ENCODE results near the gene GULP1. TPM values are rescaled to one million over a fixed set of nuclear protein-coding genes. Genes with fewer than 3 reads are reported as not detected.

The GULP1 gene
- total RNA-seq, 1 experiment from 2014 or later = 140 TPM

DNA sequence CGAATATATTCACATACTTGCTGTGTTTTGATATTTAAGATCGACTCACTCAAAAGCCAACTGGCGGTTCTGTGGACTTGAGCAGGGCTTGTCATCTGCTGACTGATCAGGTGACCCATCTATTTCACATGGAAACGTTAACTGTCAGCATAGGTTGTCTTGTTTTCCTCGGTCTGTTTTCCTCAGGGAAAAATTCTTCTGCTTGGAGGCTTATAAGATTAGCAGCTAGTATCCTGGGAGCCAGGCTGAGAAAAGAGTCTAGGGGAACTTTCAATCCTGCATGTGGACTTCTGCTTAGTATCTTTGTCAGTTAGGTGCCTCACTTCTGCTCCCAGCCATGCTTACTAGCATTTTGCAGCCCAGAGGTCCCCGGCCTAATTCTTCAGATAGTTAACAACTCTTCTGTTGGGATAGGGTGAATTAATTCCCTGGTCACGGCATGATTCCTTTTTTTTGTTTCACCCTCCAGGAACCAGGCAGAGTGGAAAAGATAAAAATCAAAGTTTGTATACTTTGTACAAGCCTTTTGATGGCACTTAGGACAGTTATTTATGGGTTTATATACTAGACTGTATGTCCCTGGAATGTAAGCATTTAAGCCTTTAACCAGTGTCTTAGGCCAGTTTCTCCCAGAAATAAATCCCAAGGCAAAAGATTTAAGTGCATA, 226.0 kb downstream of the GULP1 start:
- Histone ChIP-seq H3K14ac (ENCODE audit: insufficient read depth, low read length) (no peak overlapping the region), H4K20me1 (ENCODE audit: control insufficient read depth, insufficient read depth, insufficient read length) (no peaks in the 10 kb centered on the region), H3K27ac (ENCODE audit: insufficient read length, low read depth, low read length) (no peak overlapping the region), H3K23ac (ENCODE audit: insufficient read length, low read depth, low read length) (no peak overlapping the region), H3K18ac (ENCODE audit: insufficient read length, low read depth, low read length) (no peak overlapping the region), H3K79me2 (ENCODE audit: insufficient read depth, low read length) (no peaks in the 10 kb centered on the region), H3K27me3 (ENCODE audit: insufficient read depth, low read length) (no peaks in the 10 kb centered on the region), H2BK20ac (ENCODE audit: low read depth, low read length, poor library complexity, severe bottlenecking) (no peak overlapping the region), H2AK5ac (ENCODE audit: insufficient read length, low read length) (no peak overlapping the region), H4K5ac (ENCODE audit: insufficient read length, low read depth, low read length) (no peak overlapping the region), H3K56ac (ENCODE audit: insufficient read length, low read depth, low read length) (no peak overlapping the region), H2BK12ac (ENCODE audit: insufficient read length, low read depth, low read length) (no peak overlapping the region), H3K23me2 (ENCODE audit: insufficient read length, low read depth, low read length, poor library complexity, severe bottlenecking) (no peaks in the 10 kb centered on the region), H2AFZ (ENCODE audit: low read length) (no peak overlapping the region), H3K9ac (ENCODE audit: extremely low read depth, insufficient read length, low read length) (no peak overlapping the region), H3K4me2 (ENCODE audit: insufficient read depth, insufficient read length, low read length) (no peak overlapping the region), H3K4ac (ENCODE audit: low read depth, low read length) (no peak overlapping the region), H4K8ac (replicated peaks; ENCODE audit: insufficient read length, low read depth, low read length) (no peak overlapping the region), H3K79me1 (ENCODE audit: insufficient read depth, low read depth, low read length, poor library complexity, severe bottlenecking) (peaks cover 9% of the 10 kb centered on the region), H3T11ph (ENCODE audit: low read length) (no peak overlapping the region), H3K9me3 (ENCODE audit: control insufficient read depth, low read depth, low read length) (no peaks in the 10 kb centered on the region), H2BK5ac (ENCODE audit: insufficient read length, low read length) (no peak overlapping the region), H2BK120ac (ENCODE audit: low read depth, low read length, poor library complexity, severe bottlenecking) (no peak overlapping the region), H2BK15ac (ENCODE audit: low read depth, low read length) (no peak overlapping the region), H4K91ac (ENCODE audit: insufficient read length, low read depth, low read length) (no peak overlapping the region), H3K4me1 (ENCODE audit: insufficient read depth, low read length) (peaks cover 9% of the 10 kb centered on the region)
- DNase-seq = no peak
- no CpG with 5 or more reads among the region's 7 CpGs for WGBS (ENCODE audit: extremely low coverage, insufficient read length, low lambda C conversion rate)
- H3K36me3 Mint-ChIP-seq (ENCODE audit: insufficient read depth in 1 of 3, low read depth in 3 of 3) = peaks cover 6 to 19% (median 13%) of the 10 kb centered on the region in 3 experiments; a peak in 6 of 7 replicates
- H3K27ac Mint-ChIP-seq = peak overlapping the region; percentile 12 to 87 (median 38); a peak in 3 of 7 replicates
- TF ChIP-seq CTCF (conservative IDR thresholded peaks at IDR 0.05) = no peak
- H3K9me3 Mint-ChIP-seq = peaks cover 0 to 2% of the 10 kb centered on the region in 2 experiments; a peak in 1 of 5 replicates
- peaks cover 21 to 28% of the 10 kb centered on the region in 2 experiments for H3K4me1 Mint-ChIP-seq
- no peak overlapping the region for H3K4me3 Mint-ChIP-seq
- H3K27me3 Mint-ChIP-seq (ENCODE audit: low read depth) = no peaks in the 10 kb centered on the region
